Measurements from ENCODE around the gene EPHA6.
"Not testable (repeated sequence)": the region's sequence is repeated elsewhere in the genome, so short reads cannot be mapped to it uniquely, and the experiment has no call there.

The EPHA6 gene

GRCh38 chr3:96915445-96915844, 101.1 kb downstream of the EPHA6 start:
- Histone ChIP-seq H3K27me3 (ENCODE audit: insufficient read depth, low read length) (no peaks in the 10 kb centered on the region), H2AFZ (ENCODE audit: low read length, unreplicated experiment) (no peak overlapping the region), H3K36me3 (ENCODE audit: insufficient read depth, low read length) (no peaks in the 10 kb centered on the region), H3K4me1 (ENCODE audit: control insufficient read depth, insufficient read depth, low read length, unreplicated experiment) (no peaks in the 10 kb centered on the region), H3K4me3 (ENCODE audit: low read depth, low read length) (no peak overlapping the region), H3K27ac (ENCODE audit: low read depth, low read length) (no peak overlapping the region), H3K79me2 (ENCODE audit: control insufficient read depth, insufficient read depth, low read length, unreplicated experiment) (no peaks in the 10 kb centered on the region)

- H3K79me2 ChIP-seq (ENCODE audit: control insufficient read depth, insufficient read depth, low read length, unreplicated experiment): no peaks in the 10 kb centered on the region
- H3K4me3 ChIP-seq (ENCODE audit: low read depth, low read length): no peak overlapping the region
- H3K27me3 ChIP-seq (ENCODE audit: insufficient read depth, low read length): no peaks in the 10 kb centered on the region
- no peak overlapping the region for H3K27ac ChIP-seq (ENCODE audit: low read depth, low read length)
- H2AFZ ChIP-seq (ENCODE audit: low read length, unreplicated experiment): no peak overlapping the region
- no peaks in the 10 kb centered on the region for H3K36me3 ChIP-seq (ENCODE audit: insufficient read depth, low read length)
- no peaks in the 10 kb centered on the region for H3K4me1 ChIP-seq (ENCODE audit: control insufficient read depth, insufficient read depth, low read length, unreplicated experiment)
Observed at GRCh38 chr3:96931119-96931862, 116.9 kb downstream of the EPHA6 start.

GRCh38 chr3:96942131-96942530, 127.7 kb downstream of the EPHA6 start:
- not testable (repeated sequence) for H3K79me2 ChIP-seq (ENCODE audit: control insufficient read depth, insufficient read depth, low read length, unreplicated experiment); H3K4me3 ChIP-seq (ENCODE audit: low read depth, low read length); H3K27me3 ChIP-seq (ENCODE audit: insufficient read depth, low read length); H3K27ac ChIP-seq (ENCODE audit: low read depth, low read length); H3K4me1 ChIP-seq (ENCODE audit: control insufficient read depth, insufficient read depth, low read length, unreplicated experiment); H2AFZ ChIP-seq (ENCODE audit: low read length, unreplicated experiment); H3K36me3 ChIP-seq (ENCODE audit: insufficient read depth, low read length)

DNA sequence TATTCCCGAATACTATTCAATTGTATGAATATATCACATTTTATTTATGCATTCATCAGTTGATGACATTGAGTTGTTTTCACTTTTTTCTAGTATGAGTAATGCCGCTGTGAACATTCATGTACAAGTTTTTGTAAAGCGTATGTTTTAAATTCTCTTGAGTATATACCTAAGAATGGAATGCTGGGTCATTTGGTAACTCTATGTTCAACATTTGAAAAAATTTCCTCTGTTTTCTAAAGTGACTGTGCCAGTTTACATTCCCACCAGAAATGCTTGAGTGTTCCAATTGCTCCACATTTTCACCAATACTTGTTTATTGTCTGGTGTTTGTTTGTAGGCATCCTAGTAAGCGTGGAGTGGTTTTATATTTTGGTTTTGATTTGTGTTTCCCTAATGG, 144.5 kb downstream of the EPHA6 start:
- Histone ChIP-seq H3K27ac (ENCODE audit: low read depth, low read length) (peak overlapping the region; percentile 79), H2AFZ (ENCODE audit: low read length, unreplicated experiment) (no peak overlapping the region), H3K36me3 (ENCODE audit: insufficient read depth, low read length) (no peaks in the 10 kb centered on the region), H3K4me1 (ENCODE audit: control insufficient read depth, insufficient read depth, low read length, unreplicated experiment) (peaks cover 20% of the 10 kb centered on the region), H3K4me3 (ENCODE audit: low read depth, low read length) (no peak overlapping the region), H3K27me3 (ENCODE audit: insufficient read depth, low read length) (no peaks in the 10 kb centered on the region), H3K79me2 (ENCODE audit: control insufficient read depth, insufficient read depth, low read length, unreplicated experiment) (no peaks in the 10 kb centered on the region)

DNA sequence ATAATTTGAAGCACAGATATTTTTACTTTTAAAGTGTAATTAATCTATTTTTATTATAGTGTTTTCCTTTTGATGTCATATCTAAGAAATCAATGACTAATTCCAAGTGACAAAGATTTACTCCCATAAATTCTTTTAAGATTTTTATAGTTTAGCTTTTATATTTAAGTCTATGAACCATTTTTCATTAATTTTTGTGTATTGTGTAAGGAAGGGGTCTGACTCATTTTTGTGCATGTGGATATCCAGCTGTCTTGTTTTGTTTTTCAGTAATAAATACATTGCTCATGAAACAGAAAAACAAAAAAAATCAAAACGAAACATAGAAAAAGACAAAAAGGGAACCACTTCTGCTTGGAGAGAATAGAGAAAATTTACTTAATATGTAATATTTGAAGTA, 145.1 kb downstream of the EPHA6 start:
- peaks cover 20% of the 10 kb centered on the region for H3K4me1 ChIP-seq (ENCODE audit: control insufficient read depth, insufficient read depth, low read length, unreplicated experiment)
- H3K79me2 ChIP-seq (ENCODE audit: control insufficient read depth, insufficient read depth, low read length, unreplicated experiment): no peaks in the 10 kb centered on the region
- H3K27me3 ChIP-seq (ENCODE audit: insufficient read depth, low read length): no peaks in the 10 kb centered on the region
- peak overlapping the region; percentile 79 for H3K27ac ChIP-seq (ENCODE audit: low read depth, low read length)
- H2AFZ ChIP-seq (ENCODE audit: low read length, unreplicated experiment): no peak overlapping the region
- H3K4me3 ChIP-seq (ENCODE audit: low read depth, low read length): no peak overlapping the region
- H3K36me3 ChIP-seq (ENCODE audit: insufficient read depth, low read length): no peaks in the 10 kb centered on the region

DNA sequence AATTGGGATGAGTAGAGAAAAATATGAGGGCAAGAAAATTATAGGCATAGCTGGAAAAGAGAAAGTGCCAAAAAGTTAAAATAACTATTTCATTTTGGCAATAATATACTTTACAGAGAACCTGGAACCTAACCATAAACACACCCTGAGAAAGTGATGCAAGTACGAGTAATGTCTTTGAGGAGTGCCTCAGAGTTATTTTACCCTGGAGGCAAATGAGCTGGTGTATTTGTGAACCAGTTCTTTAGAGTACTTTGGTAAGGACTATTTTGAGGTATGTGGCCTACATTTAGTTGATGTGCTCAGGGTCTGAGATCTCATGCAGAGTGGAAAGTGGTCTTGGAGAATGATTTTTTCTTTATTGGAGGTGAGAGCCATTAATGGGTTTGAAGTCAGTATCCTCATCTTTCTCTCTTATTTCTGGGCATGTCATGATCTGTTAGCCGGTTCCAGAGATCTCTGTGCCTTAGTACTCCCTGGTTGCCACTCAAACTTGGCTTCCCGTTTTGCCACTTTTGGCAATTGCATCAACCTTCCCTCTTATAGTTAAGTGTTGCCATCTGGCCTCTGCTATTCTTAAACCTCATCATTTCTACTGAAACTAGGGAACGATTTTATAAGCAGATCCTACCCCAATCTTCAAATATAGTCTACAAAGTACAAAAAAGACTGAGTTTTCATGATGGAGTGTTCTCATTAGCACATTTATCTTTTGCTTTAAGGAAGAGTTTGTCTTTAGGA, 145.7 kb downstream of the EPHA6 start:
- peaks cover 20% of the 10 kb centered on the region for H3K4me1 ChIP-seq (ENCODE audit: control insufficient read depth, insufficient read depth, low read length, unreplicated experiment)
- no peaks in the 10 kb centered on the region for H3K27me3 ChIP-seq (ENCODE audit: insufficient read depth, low read length)
- no peaks in the 10 kb centered on the region for H3K36me3 ChIP-seq (ENCODE audit: insufficient read depth, low read length)
- no peak overlapping the region for H2AFZ ChIP-seq (ENCODE audit: low read length, unreplicated experiment)
- H3K4me3 ChIP-seq (ENCODE audit: low read depth, low read length): peak overlapping the region; percentile 36; the same call in 1 of the 2 replicates
- H3K27ac ChIP-seq (ENCODE audit: low read depth, low read length): peak overlapping the region; percentile 79
- H3K79me2 ChIP-seq (ENCODE audit: control insufficient read depth, insufficient read depth, low read length, unreplicated experiment): no peaks in the 10 kb centered on the region

DNA sequence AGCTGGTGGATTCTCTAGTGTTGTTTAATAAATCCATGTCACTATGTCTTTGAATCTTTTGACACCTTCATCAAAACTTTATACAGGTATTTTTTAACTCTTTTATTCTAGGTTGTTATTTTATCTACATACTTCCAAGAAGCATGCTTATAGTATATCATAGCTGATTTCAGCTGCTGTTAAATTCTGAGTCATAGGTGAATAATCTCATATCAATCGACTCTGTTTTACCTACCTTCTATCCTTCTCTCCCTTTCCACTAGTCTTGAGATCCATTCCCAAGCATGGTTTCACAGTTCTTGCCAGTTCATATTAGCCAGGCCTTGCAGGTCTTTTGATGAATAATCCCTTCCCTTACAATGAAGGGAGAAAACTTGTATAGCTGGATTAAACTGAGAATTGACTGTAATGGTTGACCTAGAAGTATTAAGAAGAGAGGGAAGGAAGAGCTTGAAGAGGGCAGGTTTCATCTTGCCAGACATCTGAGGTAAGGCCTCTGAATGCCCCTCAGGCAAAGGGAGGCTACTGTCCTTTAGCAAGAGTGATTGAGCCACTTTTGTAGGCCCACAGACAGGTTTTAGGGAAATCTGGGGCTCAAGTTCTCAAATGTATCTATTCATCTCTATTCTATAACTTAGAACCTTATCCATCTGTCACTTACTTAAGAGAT, 146.4 kb downstream of the EPHA6 start:
- no peak overlapping the region; the same call in 1 of the 2 replicates for H3K27ac ChIP-seq (ENCODE audit: low read depth, low read length)
- no peak overlapping the region for H3K4me3 ChIP-seq (ENCODE audit: low read depth, low read length)
- H3K79me2 ChIP-seq (ENCODE audit: control insufficient read depth, insufficient read depth, low read length, unreplicated experiment): no peaks in the 10 kb centered on the region

DNA sequence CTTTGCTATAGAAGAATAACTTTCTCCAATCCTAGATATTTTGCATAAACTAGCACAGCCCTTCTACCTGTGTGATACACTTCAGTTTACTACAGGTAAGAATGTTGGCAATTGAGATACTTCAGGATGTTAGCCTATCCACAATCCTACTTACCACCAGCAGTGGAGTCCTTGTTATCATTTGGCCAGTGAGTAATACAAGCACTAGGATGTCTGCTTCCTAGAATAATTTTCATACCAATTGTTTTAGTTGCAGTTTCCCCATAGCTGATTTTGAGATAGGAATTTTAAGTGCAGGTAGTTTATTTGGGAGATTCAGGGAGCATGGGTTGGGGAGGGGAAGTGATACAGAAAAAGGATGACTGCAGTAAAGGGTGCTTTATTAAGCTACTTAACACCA, 147.2 kb downstream of the EPHA6 start:
- Histone ChIP-seq H3K4me3 (ENCODE audit: low read depth, low read length) (no peak overlapping the region), H3K27ac (ENCODE audit: low read depth, low read length) (no peak overlapping the region), H3K79me2 (ENCODE audit: control insufficient read depth, insufficient read depth, low read length, unreplicated experiment) (no peaks in the 10 kb centered on the region), H3K4me1 (ENCODE audit: control insufficient read depth, insufficient read depth, low read length, unreplicated experiment) (peaks cover 20% of the 10 kb centered on the region), H3K36me3 (ENCODE audit: insufficient read depth, low read length) (no peaks in the 10 kb centered on the region), H3K27me3 (ENCODE audit: insufficient read depth, low read length) (no peaks in the 10 kb centered on the region), H2AFZ (ENCODE audit: low read length, unreplicated experiment) (no peak overlapping the region)

More for the DNA sequence above, 146.4 kb downstream of the EPHA6 start:
- H2AFZ ChIP-seq (ENCODE audit: low read length, unreplicated experiment): peak overlapping the region; percentile 6
- H3K4me1 ChIP-seq (ENCODE audit: control insufficient read depth, insufficient read depth, low read length, unreplicated experiment): peaks cover 20% of the 10 kb centered on the region
- H3K36me3 ChIP-seq (ENCODE audit: insufficient read depth, low read length): no peaks in the 10 kb centered on the region
- no peaks in the 10 kb centered on the region for H3K27me3 ChIP-seq (ENCODE audit: insufficient read depth, low read length)

DNA sequence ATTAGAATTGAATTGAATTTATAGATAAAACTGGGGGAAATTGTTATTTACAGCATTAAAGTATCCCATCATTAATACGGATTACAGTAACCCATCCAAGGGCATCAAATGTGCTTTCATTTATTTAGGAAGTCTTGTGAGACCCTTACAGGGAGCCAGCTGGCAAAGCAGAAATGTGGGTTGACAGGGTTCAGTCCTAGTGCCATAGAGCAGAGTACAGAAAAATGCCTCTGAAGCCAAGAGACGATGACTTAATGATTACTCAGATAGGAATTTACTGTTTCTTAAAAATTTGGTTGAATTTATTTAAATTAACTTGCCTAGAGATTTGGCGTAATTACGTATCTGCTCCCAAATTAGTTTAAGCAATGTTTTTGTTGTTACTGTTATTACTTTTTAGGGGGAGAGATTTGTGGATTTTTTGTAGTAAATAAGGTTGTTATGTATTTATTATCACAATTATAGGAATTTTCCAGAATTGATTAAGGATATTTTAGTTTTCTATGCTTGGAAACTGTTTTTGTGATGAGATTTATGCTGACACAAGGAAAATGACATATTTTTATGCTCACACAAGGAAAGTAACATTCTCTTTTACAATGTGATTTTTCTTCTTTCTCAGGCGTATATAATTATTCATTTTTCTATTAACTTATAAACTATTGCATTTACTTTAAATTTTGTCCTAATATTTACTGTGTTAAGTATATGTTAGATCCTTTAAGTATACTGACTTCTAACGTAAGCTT, 152.0 kb downstream of the EPHA6 start:
- H3K27ac ChIP-seq (ENCODE audit: low read depth, low read length): no peak overlapping the region
- H3K4me3 ChIP-seq (ENCODE audit: low read depth, low read length): no peak overlapping the region
- no peak overlapping the region for H2AFZ ChIP-seq (ENCODE audit: low read length, unreplicated experiment)
- H3K36me3 ChIP-seq (ENCODE audit: insufficient read depth, low read length): no peaks in the 10 kb centered on the region
- peaks cover 2% of the 10 kb centered on the region for H3K4me1 ChIP-seq (ENCODE audit: control insufficient read depth, insufficient read depth, low read length, unreplicated experiment)
- H3K79me2 ChIP-seq (ENCODE audit: control insufficient read depth, insufficient read depth, low read length, unreplicated experiment): no peaks in the 10 kb centered on the region
- H3K27me3 ChIP-seq (ENCODE audit: insufficient read depth, low read length): no peaks in the 10 kb centered on the region

- no peak overlapping the region for H3K27ac ChIP-seq (ENCODE audit: low read depth, low read length)
- no peak overlapping the region for H2AFZ ChIP-seq (ENCODE audit: low read length, unreplicated experiment)
- no peaks in the 10 kb centered on the region for H3K36me3 ChIP-seq (ENCODE audit: insufficient read depth, low read length)
- no peaks in the 10 kb centered on the region for H3K27me3 ChIP-seq (ENCODE audit: insufficient read depth, low read length)
- no peaks in the 10 kb centered on the region for H3K4me1 ChIP-seq (ENCODE audit: control insufficient read depth, insufficient read depth, low read length, unreplicated experiment)
- H3K4me3 ChIP-seq (ENCODE audit: low read depth, low read length): no peak overlapping the region
- no peaks in the 10 kb centered on the region for H3K79me2 ChIP-seq (ENCODE audit: control insufficient read depth, insufficient read depth, low read length, unreplicated experiment)
Observed at GRCh38 chr3:96970211-96970610, 155.8 kb downstream of the EPHA6 start.

Data from ACC112 (cell line).